A673 (cell line): ENCODE measurements around the gene FBXO3. TPM values are rescaled to one million over a fixed set of nuclear protein-coding genes. Genes with fewer than 3 reads are reported as not detected.
A peak's percentile ranks its signal among the peaks of the same experiment; 100 is the strongest.

ENCODE experiments used
- BruUV-seq: library from RNA; stranded (reverse); fragments of 400-500 nt; replicated peaks from 2 replicates; lab custom pipeline; 2021; lab: Mats Ljungman, UMichigan
- CTCF ChIA-PET: fragments of 300-600 bp; sonication (Branson Sonifier 250); formaldehyde crosslinking; loops from one replicate; lab custom pipeline; 2022; ENCODE audit warnings: antibody characterized with exemption; lab: Charles Lee
- POLR2A ChIA-PET: fragments of 300-600 bp; sonication (Branson Sonifier 250); formaldehyde crosslinking; loops from one replicate; lab custom pipeline; 2022; ENCODE audit warnings: antibody characterized with exemption; ENCODE audit not compliant: low non-redundant PET; lab: Charles Lee
- DNase-seq: peaks from one replicate; pipeline ENCODE4 v3.0.0-alpha.2; 2015; ENCODE audit warnings: low spot score
- H3K27ac ChIP-seq: fragments of 200-600 bp; sonication (generic); 2 replicates; pipeline ENCODE4 v1.5.1; 2016; ENCODE audit warnings: mixed run types, low read depth, mild to moderate bottlenecking, mixed read lengths, antibody characterized with exemption, low read length; ENCODE audit not compliant: poor library complexity, severe bottlenecking
- H3K27me3 ChIP-seq: fragments of 200-600 bp; sonication (generic); replicated peaks from 2 replicates; pipeline ENCODE4 v1.6.1; 2017; ENCODE audit warnings: mixed run types, low read depth, mild to moderate bottlenecking, mixed read lengths, antibody characterized with exemption, low read length; ENCODE audit not compliant: insufficient read depth, poor library complexity
- H3K36me3 ChIP-seq: fragments of 200-600 bp; sonication (generic); 2 replicates; pipeline ENCODE4 v1.6.1; 2016; ENCODE audit warnings: mixed run types, mild to moderate bottlenecking, mixed read lengths, antibody characterized with exemption, low read length; ENCODE audit not compliant: insufficient read depth, poor library complexity, severe bottlenecking
- H3K4me1 ChIP-seq: fragments of 200-600 bp; sonication (generic); 2 replicates; pipeline ENCODE4 v1.6.1; 2017; ENCODE audit warnings: mixed run types, mild to moderate bottlenecking, mixed read lengths, antibody characterized with exemption, low read length; ENCODE audit not compliant: insufficient read depth, poor library complexity, severe bottlenecking
- H3K4me3 ChIP-seq: fragments of 200-600 bp; sonication (generic); 2 replicates; pipeline ENCODE4 v1.5.1; 2016; ENCODE audit warnings: low read depth, mixed run types, mild to moderate bottlenecking, mixed read lengths, low read length; ENCODE audit not compliant: poor library complexity, severe bottlenecking
- H3K9me3 ChIP-seq: fragments of 200-600 bp; sonication (generic); 2 replicates; pipeline ENCODE4 v1.6.1; 2016; ENCODE audit warnings: mixed run types, low read depth, mild to moderate bottlenecking, mixed read lengths, antibody characterized with exemption, low read length; ENCODE audit not compliant: poor library complexity, severe bottlenecking
- EZH2 ChIP-seq: fragments of 200-600 bp; sonication (generic); IDR thresholded peaks from 2 replicates; pipeline ENCODE4 v1.6.1; 2017; ENCODE audit warnings: borderline replicate concordance, low read depth, mild to moderate bottlenecking, mixed read lengths, antibody characterized with exemption, low read length; ENCODE audit not compliant: poor library complexity, severe bottlenecking
- intact Hi-C: fragments of 100-400 bp; cut with micrococcal nuclease; formaldehyde crosslinking; loops from one replicate; pipeline ENCODE4 v1.10.0; 2022; ENCODE audit not compliant: unreplicated experiment
- total RNA-seq: library from RNA; stranded (reverse); gene quantifications from 2 replicates; pipeline ENCODE4 v1.2.3, GENCODE V29; 2021
- TF ChIP-seq, protein P1 (sequence below): fragments of 300-800, 200-600 bp; sonication (generic); conservative IDR thresholded peaks from 2 replicates; pipeline ENCODE4 v1.5.1; 2017; ENCODE audit warnings: low read depth, mild to moderate bottlenecking, antibody characterized with exemption, low read length, moderate library complexity, mixed read lengths

Gene FBXO3
- total RNA-seq, 1 experiment from 2014 or later = 59.2 TPM

DNA sequence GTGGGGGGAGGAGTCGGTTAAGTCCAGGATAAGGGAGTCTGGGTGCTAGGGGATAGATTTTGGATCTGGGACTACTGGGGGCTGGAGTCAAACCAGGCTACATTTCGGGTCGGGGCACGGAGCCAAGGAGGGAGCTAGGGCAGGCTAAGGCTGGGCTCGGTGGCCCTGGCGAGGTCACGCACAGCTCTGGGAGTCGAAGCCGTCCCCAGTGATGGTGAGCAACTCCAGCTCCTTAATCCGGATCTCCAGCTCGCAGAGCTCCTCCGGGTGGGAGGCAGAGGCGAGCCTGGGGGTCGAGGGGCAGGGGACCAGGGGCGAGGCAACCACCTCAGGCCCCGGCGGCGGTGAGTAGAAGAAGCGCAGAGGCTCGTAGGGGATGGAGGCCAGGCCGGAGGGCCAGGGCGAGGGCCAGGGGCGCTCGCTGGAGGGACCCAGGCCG is 74.2 kb downstream of the FBXO3 start:
- ChIA-PET CTCF (interaction anchor here (0.6 to 2.6 kb wide), 6 partner anchors 42 to 528 kb away, joined by 4 to 24 read pairs (median 8); partner anchors contain the start of gene KIAA1549L), POLR2A (interaction anchor here (0.5 to 0.6 kb wide), 4 partner anchors 34 to 732 kb away, joined by 3 to 9 read pairs (median 6); no protein-coding TSS in a partner anchor)
- intact Hi-C loops = loop anchor here (5.0 kb wide), 1 partner anchor 127 kb away; no protein-coding TSS in a partner anchor
- Histone ChIP-seq H3K4me1 (peaks cover 46% of the 10 kb centered on the region), H3K4me3 (peak overlapping the region; percentile 42), H3K36me3 (no peaks in the 10 kb centered on the region), H3K27me3 (no peaks in the 10 kb centered on the region), H3K9me3 (no peaks in the 10 kb centered on the region), H3K27ac (peak overlapping the region; percentile 59)
- TF ChIP-seq, protein P1, sequence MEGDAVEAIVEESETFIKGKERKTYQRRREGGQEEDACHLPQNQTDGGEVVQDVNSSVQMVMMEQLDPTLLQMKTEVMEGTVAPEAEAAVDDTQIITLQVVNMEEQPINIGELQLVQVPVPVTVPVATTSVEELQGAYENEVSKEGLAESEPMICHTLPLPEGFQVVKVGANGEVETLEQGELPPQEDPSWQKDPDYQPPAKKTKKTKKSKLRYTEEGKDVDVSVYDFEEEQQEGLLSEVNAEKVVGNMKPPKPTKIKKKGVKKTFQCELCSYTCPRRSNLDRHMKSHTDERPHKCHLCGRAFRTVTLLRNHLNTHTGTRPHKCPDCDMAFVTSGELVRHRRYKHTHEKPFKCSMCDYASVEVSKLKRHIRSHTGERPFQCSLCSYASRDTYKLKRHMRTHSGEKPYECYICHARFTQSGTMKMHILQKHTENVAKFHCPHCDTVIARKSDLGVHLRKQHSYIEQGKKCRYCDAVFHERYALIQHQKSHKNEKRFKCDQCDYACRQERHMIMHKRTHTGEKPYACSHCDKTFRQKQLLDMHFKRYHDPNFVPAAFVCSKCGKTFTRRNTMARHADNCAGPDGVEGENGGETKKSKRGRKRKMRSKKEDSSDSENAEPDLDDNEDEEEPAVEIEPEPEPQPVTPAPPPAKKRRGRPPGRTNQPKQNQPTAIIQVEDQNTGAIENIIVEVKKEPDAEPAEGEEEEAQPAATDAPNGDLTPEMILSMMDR = no peak
- TF ChIP-seq EZH2 = no peak
- no peak for DNase-seq
- no TSS peak for BruUV-seq

DNA sequence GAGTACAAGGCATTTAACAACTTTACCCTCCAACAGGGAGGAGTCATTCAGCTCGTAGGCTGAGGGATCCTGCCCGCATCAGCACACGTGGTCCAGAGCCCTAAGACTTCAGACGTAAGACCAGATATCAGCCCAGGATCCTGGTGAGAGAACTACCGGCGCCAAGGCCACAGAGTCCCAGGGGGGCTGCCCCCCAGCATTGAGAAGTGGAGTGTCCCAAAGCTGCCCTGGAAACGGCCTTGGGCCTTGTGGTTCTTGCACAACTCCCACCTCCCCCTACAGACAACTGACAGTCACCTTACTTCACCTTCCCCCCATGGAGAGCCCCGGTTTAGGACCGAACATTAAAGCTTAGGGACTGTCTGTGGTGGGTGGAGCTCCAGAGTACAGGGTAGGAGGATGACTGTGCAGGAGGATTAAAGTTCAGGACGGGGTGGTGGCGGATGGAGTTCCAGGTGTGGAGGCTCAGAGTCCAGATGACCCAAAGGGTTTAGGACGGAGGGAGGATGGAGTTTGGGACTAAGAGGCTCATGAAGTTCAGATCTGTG is 74.7 kb downstream of the FBXO3 start:
- ChIA-PET POLR2A (no interaction called here), CTCF (interaction anchor here (0.6 to 0.9 kb wide), 2 partner anchors 43 to 298 kb away, joined by 4 to 5 read pairs; no protein-coding TSS in a partner anchor)
- peaks cover 51% of the 10 kb centered on the region for H3K4me1 ChIP-seq
- DNase-seq = no peak
- no TSS peak for BruUV-seq
- H3K36me3 ChIP-seq = no peaks in the 10 kb centered on the region
- H3K4me3 ChIP-seq = no peak overlapping the region
- no peak overlapping the region for H3K27ac ChIP-seq
- H3K27me3 ChIP-seq = no peaks in the 10 kb centered on the region
- intact Hi-C loops = loop anchor here (5.0 kb wide), 1 partner anchor 128 kb away; no protein-coding TSS in a partner anchor
- H3K9me3 ChIP-seq = no peaks in the 10 kb centered on the region
- no peak for TF ChIP-seq EZH2
- TF ChIP-seq, protein P1 = no peak

DNA sequence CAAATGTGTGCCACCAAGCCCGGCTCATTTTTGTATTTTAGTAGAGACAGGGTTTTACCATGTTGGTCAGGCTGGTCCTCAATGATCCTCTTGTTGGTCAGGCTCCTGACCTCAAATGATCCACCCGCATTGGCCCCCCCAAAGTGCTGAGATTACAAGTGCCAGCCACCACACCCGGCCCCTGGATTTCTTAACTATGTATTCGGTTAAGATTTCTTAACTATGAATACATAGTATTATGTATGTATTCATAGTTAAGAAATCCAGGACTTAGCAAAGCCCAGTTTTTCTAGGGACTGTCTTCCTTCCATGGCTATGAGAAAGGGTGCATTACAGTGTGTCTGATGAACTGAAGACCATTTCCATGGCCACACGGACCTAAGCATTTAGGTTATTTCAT is 75.4 kb downstream of the FBXO3 start:
- ChIA-PET POLR2A (no interaction called here), CTCF (no interaction called here)
- H3K27me3 ChIP-seq = no peaks in the 10 kb centered on the region
- TF ChIP-seq, protein P1 = no peak
- intact Hi-C loops = no loop called here
- no peak overlapping the region for H3K4me3 ChIP-seq
- no peak overlapping the region for H3K27ac ChIP-seq
- BruUV-seq = no TSS peak
- H3K36me3 ChIP-seq = no peaks in the 10 kb centered on the region
- H3K9me3 ChIP-seq = no peaks in the 10 kb centered on the region
- peaks cover 54% of the 10 kb centered on the region for H3K4me1 ChIP-seq
- DNase-seq = no peak
